SIG-M5 treated with dmso at 0.1 percent for 504 hours (cell line): ENCODE measurements around the gene WFDC2.

ENCODE experiments used
- DNase-seq: peaks from one replicate; lab custom pipeline; 2025; ENCODE audit not compliant: unreplicated experiment; lab: John Stamatoyannopoulos, UW

Gene WFDC2

DNA sequence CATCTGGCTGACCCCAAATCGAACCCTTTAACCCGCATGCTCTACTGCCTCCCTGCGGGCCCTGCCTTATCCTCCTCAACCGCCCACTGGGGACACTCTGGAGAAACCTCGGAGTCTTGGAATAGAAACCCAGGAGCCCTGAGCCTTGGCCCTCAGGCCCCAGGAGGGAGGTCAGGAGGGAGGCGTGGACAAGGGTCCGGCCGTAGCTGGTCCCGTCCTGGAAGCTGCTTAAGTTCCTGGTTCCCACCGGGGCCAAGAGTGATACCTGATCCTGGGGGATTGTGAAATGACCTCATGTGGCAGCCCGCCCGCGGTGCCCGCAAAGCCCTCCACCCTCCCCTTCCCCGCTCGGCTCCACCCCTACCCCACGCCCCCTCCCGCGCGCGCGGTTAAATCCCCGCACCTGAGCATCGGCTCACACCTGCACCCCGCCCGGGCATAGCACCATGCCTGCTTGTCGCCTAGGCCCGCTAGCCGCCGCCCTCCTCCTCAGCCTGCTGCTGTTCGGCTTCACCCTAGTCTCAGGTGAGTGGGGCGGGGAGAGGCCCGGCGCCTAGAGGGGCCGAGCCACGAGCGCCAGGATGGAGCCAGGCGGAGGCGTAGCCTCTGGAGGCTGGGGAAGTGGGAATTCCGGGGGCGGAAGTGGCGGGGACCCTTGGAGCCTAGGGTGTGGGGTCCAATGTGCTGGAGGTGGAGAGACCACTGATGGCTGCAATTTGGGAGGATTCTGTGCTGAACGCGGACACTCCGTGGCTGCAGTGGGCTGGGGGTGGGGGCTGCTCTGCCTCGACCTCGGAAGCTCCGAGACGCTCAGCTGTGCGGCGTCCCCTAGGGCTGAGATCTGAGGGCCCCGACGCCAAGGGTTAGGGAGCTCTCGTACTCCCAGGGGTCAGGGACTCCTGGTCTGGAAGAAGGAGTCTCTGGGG is at the start of gene WFDC2:
TSS of gene WFDC2 (plus strand) at position 418 of the 926 bp plus-strand sequence. CDS start at position 447, 29 bp downstream.
- DNase-seq = no peak

DNA sequence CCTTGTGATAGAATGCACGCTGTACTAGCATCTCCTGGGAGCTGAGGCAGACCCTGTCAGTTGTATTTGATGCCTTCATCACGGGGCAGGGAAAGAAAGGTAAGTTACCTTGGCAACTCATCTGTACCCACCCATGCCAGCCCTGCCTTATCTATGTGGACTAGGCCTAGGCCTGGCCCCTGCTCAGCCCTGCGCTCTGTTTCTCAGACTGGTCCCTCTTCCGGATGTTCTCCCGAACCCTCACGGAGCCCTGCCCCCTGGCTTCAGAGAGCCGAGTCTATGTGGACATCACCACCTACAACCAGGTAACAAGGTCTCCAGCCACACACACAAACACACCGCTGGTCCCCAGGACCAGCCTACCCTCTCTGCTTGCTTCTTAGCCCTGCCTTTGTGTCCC is 49.4 kb upstream of the WFDC2 start:
- no peak for DNase-seq

GRCh38 chr20:45423700-45424099 is 45.9 kb upstream of the WFDC2 start:
- no peak for DNase-seq

- no peak for DNase-seq
Observed at GRCh38 chr20:45425561-45425960, 44.0 kb upstream of the WFDC2 start.

- DNase-seq = no peak
Observed at GRCh38 chr20:45426320-45427016, 43.1 kb upstream of the WFDC2 start.

DNA sequence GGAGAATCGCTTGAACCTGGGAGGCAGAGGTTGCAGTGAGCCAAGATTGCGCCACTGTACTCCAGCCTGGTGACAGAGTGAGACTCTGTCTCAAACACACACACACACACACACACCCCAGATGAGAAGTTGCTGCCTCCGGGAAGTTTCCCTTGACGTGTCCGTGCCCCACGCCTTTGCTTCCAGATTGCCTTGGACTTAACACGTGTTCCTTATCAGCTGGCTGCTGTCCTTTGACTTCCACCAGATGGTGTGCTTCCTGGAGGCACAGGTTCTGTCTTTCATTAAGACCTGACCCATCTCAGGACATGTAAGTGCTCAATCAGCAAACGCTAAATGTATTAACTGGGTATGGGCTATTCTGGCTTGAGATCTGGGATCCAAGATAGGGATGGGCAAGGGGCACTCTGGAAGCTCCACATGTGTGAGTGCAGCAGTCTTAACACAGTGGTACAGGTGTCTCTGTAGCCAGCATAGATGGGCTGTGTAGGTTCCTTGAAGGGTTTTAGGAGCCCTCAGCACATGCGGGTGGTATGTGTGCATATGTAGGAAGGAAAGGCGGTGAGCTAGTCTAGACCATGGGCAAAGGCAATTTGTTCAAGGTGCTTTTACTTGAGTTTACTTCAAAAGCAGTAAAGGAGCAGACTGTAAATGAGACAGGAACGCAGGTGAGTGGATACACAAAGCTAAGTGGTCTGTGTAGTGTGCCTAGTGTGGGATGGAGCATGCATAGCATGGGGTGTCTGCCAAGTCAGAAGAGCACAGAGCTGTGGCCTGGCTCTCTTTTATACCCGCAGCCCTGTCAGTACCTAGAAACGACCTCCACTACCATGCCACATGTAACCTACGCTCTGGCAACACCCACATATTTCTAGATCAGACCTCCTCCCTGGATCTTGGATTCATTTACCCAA is 42.1 kb upstream of the WFDC2 start:
- DNase-seq = no peak

DNA sequence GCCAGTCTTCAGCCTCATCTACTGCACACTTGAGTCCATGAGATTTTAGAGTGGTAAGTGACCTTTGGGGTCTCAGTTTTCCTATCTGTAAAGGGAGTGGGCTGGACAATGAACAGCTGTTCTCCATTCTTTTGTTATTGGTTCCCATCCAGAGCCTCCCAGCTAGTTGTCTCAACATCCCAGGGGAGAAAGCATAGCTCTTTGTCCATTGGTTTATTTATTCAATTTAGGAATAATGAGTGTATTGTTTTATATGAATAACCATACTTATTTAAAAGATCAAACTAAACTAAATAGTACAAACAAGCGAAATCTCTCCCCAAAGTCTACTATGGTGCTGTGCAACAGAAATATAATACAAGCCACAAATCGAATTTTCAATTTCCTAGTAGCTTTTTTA is 39.9 kb upstream of the WFDC2 start:
- no peak for DNase-seq

DNA sequence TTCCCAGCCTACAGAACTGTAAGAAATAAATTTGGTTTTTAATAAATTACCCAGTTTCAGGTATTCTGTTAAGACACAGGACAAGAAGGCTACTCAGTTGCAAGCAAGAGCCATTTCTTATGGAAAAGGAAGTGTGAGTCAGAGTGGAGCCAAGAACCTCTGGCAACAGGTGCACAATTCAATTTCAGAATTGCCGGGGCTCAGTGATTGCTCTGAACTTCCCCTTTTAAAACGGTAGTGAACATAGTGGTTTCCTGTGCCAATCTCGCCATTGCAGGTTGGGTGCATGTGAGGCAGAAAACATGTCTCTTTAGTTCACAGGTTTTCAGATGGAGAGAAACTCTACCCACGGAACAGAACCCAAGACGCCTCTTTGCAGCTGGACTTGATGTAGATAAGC is 37.3 kb upstream of the WFDC2 start:
- peak; percentile 62 for DNase-seq

GRCh38 chr20:45433316-45433715 is 36.2 kb upstream of the WFDC2 start:
- no peak for DNase-seq

- DNase-seq = no peak
Observed at GRCh38 chr20:45433976-45434375, 35.6 kb upstream of the WFDC2 start.

DNA sequence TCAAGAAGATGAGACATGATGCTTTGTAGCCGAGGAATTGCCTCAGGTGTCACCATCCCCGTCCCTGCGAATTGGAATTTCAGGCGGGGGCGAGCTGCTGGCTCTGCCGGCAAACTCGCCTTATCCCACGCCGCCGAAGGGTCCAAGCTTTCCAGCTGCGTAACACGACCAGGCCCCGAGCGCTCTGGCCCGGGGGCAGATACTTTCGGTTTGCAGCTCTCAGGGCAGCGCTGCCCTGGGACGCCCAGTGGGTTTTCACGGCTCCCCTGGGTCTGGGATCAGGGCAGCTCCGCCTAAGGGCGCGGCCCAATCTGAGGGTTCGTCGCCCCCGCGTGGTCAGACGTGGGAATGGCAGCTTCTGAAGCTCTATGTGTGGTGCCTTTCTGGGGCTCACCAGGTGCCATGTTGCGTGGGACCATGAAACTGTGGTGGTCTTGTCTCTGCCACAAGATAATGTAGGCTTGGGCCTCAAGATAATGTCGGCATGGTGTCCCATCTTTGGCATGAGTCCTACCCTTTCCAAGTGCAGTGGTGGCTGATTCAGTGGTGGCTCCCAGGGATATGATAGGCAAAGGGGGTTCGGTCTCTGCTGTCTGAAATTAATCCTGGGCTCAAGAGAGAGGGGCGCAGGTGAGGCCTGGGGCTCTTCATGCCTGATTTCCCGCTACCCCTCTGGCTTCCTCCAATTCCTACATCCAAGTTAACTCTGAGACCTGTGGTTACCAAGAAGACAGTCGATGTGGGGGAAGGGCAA is 32.6 kb upstream of the WFDC2 start:
- peak; percentile 50 for DNase-seq

DNA sequence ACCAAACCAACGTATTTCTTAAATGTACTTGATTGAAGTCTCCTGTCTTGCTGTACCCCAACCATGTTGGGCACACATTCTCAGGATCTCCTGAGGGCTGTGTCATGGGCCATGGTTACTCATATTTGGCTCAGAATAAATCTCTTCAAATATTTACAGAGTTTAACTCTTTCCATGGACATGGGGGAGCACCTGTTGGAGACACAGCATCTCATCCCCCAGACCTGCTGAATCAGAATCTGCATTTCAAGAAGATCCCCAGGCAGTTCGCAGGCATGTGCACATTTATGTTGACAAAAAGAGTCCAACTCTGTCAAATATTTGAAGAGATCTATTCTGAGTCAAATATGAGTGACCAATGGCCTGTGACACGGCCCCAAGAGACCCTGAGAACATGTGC is 29.1 kb upstream of the WFDC2 start:
- DNase-seq = no peak

DNA sequence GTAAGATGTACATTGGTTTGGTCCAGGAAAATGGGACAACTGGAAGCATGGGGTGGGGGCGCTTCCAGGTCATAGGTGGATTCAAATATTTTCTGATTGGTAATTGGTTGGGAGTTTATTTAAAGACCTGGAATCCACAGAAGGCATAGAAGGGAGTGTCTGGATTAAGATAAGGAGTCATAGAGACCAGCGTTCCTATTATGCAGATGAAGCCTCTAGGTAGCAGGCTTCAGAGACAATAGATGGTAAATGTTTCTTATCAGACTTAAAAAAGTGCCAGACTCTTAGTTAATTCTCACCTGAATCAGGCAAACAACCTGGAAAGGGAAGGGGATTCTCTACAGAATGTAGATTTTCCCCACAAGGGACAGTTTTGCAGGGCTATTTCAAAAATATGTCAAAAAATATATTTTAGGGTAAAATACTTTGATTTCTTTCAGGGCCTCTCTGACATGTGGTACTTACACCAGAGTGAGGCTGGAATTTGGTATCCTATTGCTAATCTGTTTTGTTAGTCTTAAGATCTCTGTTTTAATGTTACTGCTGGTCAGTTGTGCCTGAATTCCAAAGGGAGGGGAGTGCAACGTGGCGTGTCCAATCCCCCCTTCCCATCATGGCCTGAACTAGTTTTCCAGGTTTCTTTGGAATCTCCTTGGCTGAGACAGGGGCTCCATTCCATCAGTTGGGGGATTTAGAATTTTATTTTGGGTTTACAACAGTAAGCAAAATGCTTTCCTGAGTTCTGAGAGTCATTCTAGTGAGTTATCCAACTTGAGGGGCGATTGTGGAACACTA is 28.5 kb upstream of the WFDC2 start:
- DNase-seq = no peak

GRCh38 chr20:45441746-45442145 is 27.8 kb upstream of the WFDC2 start:
- no peak for DNase-seq

DNA sequence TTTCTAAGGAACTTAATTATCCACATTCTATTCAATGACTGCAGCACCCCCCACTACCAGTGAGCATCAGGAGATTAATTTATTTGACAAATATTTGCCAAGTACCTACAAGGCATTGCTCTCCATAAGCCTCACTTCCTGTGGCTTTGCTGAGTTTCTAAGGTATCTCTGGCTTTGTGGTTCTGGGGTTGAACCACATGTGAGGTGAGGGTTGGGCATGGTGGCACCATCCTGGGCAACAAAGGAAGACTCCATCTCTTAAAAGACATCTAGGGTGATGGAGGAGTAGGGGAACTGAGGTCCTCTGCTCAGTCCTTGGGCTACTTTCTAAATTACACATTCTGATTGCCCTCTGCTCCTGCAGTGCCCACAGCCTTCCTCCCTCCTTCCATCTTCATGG is 25.5 kb upstream of the WFDC2 start:
- DNase-seq = no peak

DNA sequence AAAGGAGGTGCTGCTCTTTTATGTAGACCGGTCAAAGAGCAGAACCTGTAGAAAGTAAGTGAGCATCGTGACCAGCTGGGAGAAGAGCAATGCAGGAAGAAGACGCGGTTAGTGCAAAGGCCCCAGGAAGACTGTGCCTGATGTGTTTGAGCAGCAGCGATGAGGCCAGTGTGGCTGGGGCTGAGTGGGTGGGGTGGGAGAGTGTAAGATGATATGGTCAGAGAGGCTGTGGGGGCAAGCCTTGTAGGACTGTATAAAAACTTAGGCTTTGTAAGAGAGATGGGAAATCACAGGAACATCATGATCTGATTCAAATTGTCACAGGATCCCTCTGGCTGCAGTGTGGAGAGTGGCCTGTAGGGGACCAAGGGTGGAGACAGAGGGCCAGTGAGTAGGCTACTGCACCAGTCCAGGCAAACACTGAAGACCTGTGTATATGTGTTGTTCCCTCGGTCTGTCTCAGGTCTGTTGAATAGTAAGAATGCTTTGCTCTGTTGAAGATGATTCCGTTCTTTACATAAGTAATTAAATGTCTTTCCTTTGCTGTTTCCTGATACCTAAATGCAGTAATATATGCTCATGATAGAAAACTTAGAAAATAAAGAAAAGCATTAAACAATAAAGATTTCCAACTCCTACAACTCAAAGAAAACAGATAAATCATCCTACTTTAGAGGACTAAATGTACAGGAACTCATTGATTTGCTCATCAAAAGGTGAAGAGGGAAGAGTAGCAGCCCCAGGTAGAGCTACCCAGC is 23.6 kb upstream of the WFDC2 start:
- peak; percentile 28 for DNase-seq

GRCh38 chr20:45448270-45448669 is 21.3 kb upstream of the WFDC2 start:
- no peak for DNase-seq

GRCh38 chr20:45449528-45449927 is 20.0 kb upstream of the WFDC2 start:
- DNase-seq = no peak
